GM12878 (cell line): Measurements from ENCODE around the gene RALGPS1. TPM values are rescaled to one million over a fixed set of nuclear protein-coding genes. Genes with fewer than 3 reads are reported as not detected.

Experiments
- ATAC-seq: fragments of 200-7000 bp; cut with Tn5 transposase; 3 replicates; pipeline ENCODE4 v1.9.1; 2020; ENCODE audit warnings: mild to moderate bottlenecking, moderate library complexity
- BruUV-seq: library from RNA; stranded (reverse); fragments of 400-500 nt; replicated peaks from 2 replicates; lab custom pipeline; 2021; lab: Mats Ljungman, UMichigan
- CTCF ChIA-PET: fragments of 300-600 bp; sonication (Branson Sonifier 250); formaldehyde crosslinking; extraction: SDS; loops from one replicate; lab custom pipeline; 2021; ENCODE audit warnings: inconsistent platforms; lab: Yijun Ruan, JAX
- POLR2A ChIA-PET: fragments of 350-600 bp; formaldehyde crosslinking; extraction: SDS; loops from one replicate; lab custom pipeline; 2021; ENCODE audit warnings: inconsistent platforms; lab: Charles Lee
- RAD21 ChIA-PET: fragments of 300-600 bp; sonication (Branson Sonifier 250); formaldehyde crosslinking; loops from one replicate; lab custom pipeline; 2023; ENCODE audit warnings: antibody characterized with exemption; ENCODE audit not compliant: unreplicated experiment; lab: Charles Lee
- SMC1A ChIA-PET: fragments of 300-600 bp; sonication (Branson Sonifier 250); formaldehyde crosslinking; loops from one replicate; lab custom pipeline; 2023; ENCODE audit not compliant: unreplicated experiment, uncharacterized antibody; lab: Charles Lee
- DNase-seq: peaks from one replicate; pipeline ENCODE4 v3.0.0-alpha.2; 2011; ENCODE audit warnings: low read depth, low spot score
- FAIRE-seq: peaks from 3 replicates; lab custom pipeline; 2011; peaks lifted over from hg19 to GRCh38; lab: Jason Lieb, UNC
- H2AFZ ChIP-seq: 2 replicates; pipeline ENCODE4 v1.6.0; 2011; ENCODE audit warnings: low read depth, low read length, control low read depth; ENCODE audit not compliant: control insufficient read depth
- H3K27ac ChIP-seq: 2 replicates; pipeline ENCODE4 v1.5.1; 2011; ENCODE audit warnings: control low read depth; ENCODE audit not compliant: control insufficient read depth, insufficient read depth
- H3K27me3 ChIP-seq, 2 experiments: replicated peaks in 1 of 2; 2 replicates each; pipeline versions ENCODE4 v1.6.0 to v1.6.1; 2011; ENCODE audit warnings: low read length in 1 of 2; ENCODE audit not compliant: control insufficient read depth in 2 of 2, insufficient read depth in 2 of 2
- H3K36me3 ChIP-seq, 2 experiments: 2 replicates each; pipeline ENCODE4 v1.5.1; 2011; ENCODE audit warnings: low read length in 1 of 2; ENCODE audit not compliant: control insufficient read depth in 2 of 2, insufficient read depth in 2 of 2
- H3K4me1 ChIP-seq: 2 replicates; pipeline ENCODE4 v1.6.1; 2011; ENCODE audit warnings: mild to moderate bottlenecking, low read length, moderate library complexity, mixed read lengths; ENCODE audit not compliant: control insufficient read depth, insufficient read depth
- H3K4me2 ChIP-seq: 2 replicates; pipeline ENCODE4 v1.6.0; 2011; ENCODE audit warnings: control low read depth; ENCODE audit not compliant: control insufficient read depth, insufficient read depth
- H3K4me3 ChIP-seq: fragments of 200-600 bp; sonication (generic); 2 replicates; pipeline ENCODE4 v1.5.1; 2016
- H3K79me2 ChIP-seq: 2 replicates; pipeline ENCODE4 v1.6.0; 2011; ENCODE audit warnings: low read length; ENCODE audit not compliant: control insufficient read depth, insufficient read depth
- H3K9ac ChIP-seq: 2 replicates; pipeline ENCODE4 v1.8.0; 2011; ENCODE audit warnings: low read length, control low read depth, mixed read lengths; ENCODE audit not compliant: control insufficient read depth, insufficient read depth
- H3K9me3 ChIP-seq: replicated peaks from 3 replicates; pipeline ENCODE4 v1.5.1; 2011; ENCODE audit warnings: mild to moderate bottlenecking, low read length; ENCODE audit not compliant: control insufficient read depth, insufficient read depth
- H4K20me1 ChIP-seq: 2 replicates; pipeline ENCODE4 v1.6.0; 2011; ENCODE audit not compliant: control insufficient read depth, insufficient read depth
- ASH2L ChIP-seq: fragments of 300-600, 200-600 bp; sonication (generic); IDR thresholded peaks from 2 replicates; pipeline ENCODE4 v1.6.1; 2017; ENCODE audit warnings: low read depth, mild to moderate bottlenecking, borderline replicate concordance
- CBX3 ChIP-seq: fragments of 200-600 bp; sonication (generic); IDR thresholded peaks from 2 replicates; pipeline ENCODE4 v1.6.1; 2016; ENCODE audit warnings: low read depth, borderline replicate concordance
- CHD2 ChIP-seq: IDR thresholded peaks from 2 replicates; pipeline ENCODE4 v1.6.1; 2011; ENCODE audit warnings: low read depth, low read length, improper control_type of control experiment, borderline replicate concordance
- E2F4 ChIP-seq: IDR thresholded peaks from 2 replicates; pipeline ENCODE4 v1.6.1; 2012; ENCODE audit warnings: low read depth, low read length, improper control_type of control experiment
- GATAD2B ChIP-seq: fragments of 450-650 bp; conservative IDR thresholded peaks from 2 replicates; pipeline ENCODE4 v1.6.1; 2017; ENCODE audit warnings: low read depth, mild to moderate bottlenecking, moderate library complexity
- MYB ChIP-seq: fragments of 150-350 bp; IDR thresholded peaks from 2 replicates; pipeline ENCODE4 v1.6.1; 2014; ENCODE audit warnings: mild to moderate bottlenecking, low read depth, low read length, borderline replicate concordance
- PBX3 ChIP-seq: IDR thresholded peaks from 2 replicates; pipeline ENCODE4 v1.6.1; 2011; ENCODE audit warnings: mild to moderate bottlenecking, low read depth, low read length, moderate library complexity; ENCODE audit not compliant: insufficient replicate concordance
- RBBP5 ChIP-seq: fragments of 200-600 bp; sonication (generic); conservative IDR thresholded peaks from 2 replicates; pipeline ENCODE4 v1.6.1; 2016
- SMC3 ChIP-seq: IDR thresholded peaks from 2 replicates; pipeline ENCODE4 v1.6.1; 2011; ENCODE audit warnings: low read length, improper control_type of control experiment, borderline replicate concordance
- SPI1 ChIP-seq: IDR thresholded peaks from 2 replicates; pipeline ENCODE4 v1.6.1; 2011; ENCODE audit warnings: low read depth, mild to moderate bottlenecking, low read length, moderate library complexity, borderline replicate concordance; ENCODE audit not compliant: insufficient read depth
- ZBTB40 ChIP-seq: fragments of 450-650 bp; IDR thresholded peaks from 2 replicates; pipeline ENCODE4 v1.6.1; 2016; ENCODE audit warnings: mild to moderate bottlenecking, moderate library complexity, borderline replicate concordance
- WGBS: methylation state at CpG from one replicate; pipeline ENCODE4 v1.1.6; 2016; ENCODE audit warnings: low lambda C conversion rate; ENCODE audit not compliant: insufficient replicate concordance, insufficient coverage; ENCODE audit errors: missing lambda C conversion rate; 5-methylcytosine and 5-hydroxymethylcytosine counted together
- in situ Hi-C: fragments of 300-500 bp; cut with MboI; formaldehyde crosslinking; loops from 9 replicates; pipeline ENCODE4 v1.14.3; 2018; ENCODE audit warnings: mixed read lengths
- intact Hi-C: fragments of 100-400 bp; cut with micrococcal nuclease; formaldehyde crosslinking; loops from one replicate; pipeline ENCODE4 v1.14.2; 2022; ENCODE audit not compliant: unreplicated experiment
- polyA plus RNA-seq, 11 experiments: library from polyadenylated mRNA; depleted of rRNA in 4 of 11; unstranded in 6 of 11; stranded (reverse) in 5 of 11; fragments of >200 nt; fragmentation: Nextera tagmentation in 4 of 11; fragmentation: Illumina TruSeq in 1 of 11; extraction: Ambion mirVana in 4 of 11; extraction: Trizol in 1 of 11; gene quantifications; 1 replicate in 1 of 11; 2 replicates in 10 of 11; pipeline versions ENCODE4 v1.2.1 to v1.2.3, GENCODE V29; 2011 to 2016; ENCODE audit warnings: inconsistent platforms in 2 of 11, missing spikeins in 2 of 11, low read depth in 1 of 11
- total RNA-seq, 4 experiments: library from RNA; depleted of rRNA in 3 of 4; stranded (reverse); fragments of >200 nt in 3 of 4; fragmentation: Illumina TruSeq in 1 of 4; extraction: Trizol in 1 of 4; gene quantifications; 2 replicates each; pipeline versions ENCODE4 v1.2.1 to v1.2.3, GENCODE V29; 2013 to 2021

The RALGPS1 gene
- total and polyA plus RNA-seq, 10 of the 15 experiments (the other 5 are each of a cell fraction or from before 2014, with no cell fraction given) = 0.13 to 5.6 (median 2.7) TPM

- intact Hi-C loops (no loop called here), in situ Hi-C loops (no loop called here)
- CTCF ChIA-PET = no interaction called here
- H2AFZ ChIP-seq = no peak overlapping the region
- 76% methylated on average over 7 of the region's 7 CpGs for WGBS
- no peaks in the 10 kb centered on the region for H3K79me2 ChIP-seq
- POLR2A ChIA-PET = no interaction called here
- SMC1A ChIA-PET = interaction anchor here (0.5 to 1.1 kb wide), 2 partner anchors 17 to 140 kb away, joined by 3 read pairs; no protein-coding TSS in a partner anchor
- RAD21 ChIA-PET = no interaction called here
- ATAC-seq (no peak), FAIRE-seq (no peak), DNase-seq (no peak)
- H4K20me1 ChIP-seq = no peaks in the 10 kb centered on the region
- no peak overlapping the region for H3K4me3 ChIP-seq
- no peak overlapping the region for H3K4me2 ChIP-seq
- no peaks in the 10 kb centered on the region for H3K36me3 ChIP-seq
- no peak for TF ChIP-seq ASH2L
- no peak for TF ChIP-seq ZBTB40
- no peak for TF ChIP-seq E2F4
- no peak for TF ChIP-seq SMC3
- TF ChIP-seq MYB = no peak
- TF ChIP-seq CHD2 = no peak
- no peak for TF ChIP-seq PBX3
- no peak for TF ChIP-seq SPI1
- TF ChIP-seq RBBP5 = no peak
- TF ChIP-seq CBX3 = no peak
- no peak for TF ChIP-seq GATAD2B
- BruUV-seq = no TSS peak
- no peak overlapping the region for H3K27ac ChIP-seq
- H3K9ac ChIP-seq = no peak overlapping the region
- H3K4me1 ChIP-seq = no peaks in the 10 kb centered on the region
- no peaks in the 10 kb centered on the region for H3K27me3 ChIP-seq
- H3K9me3 ChIP-seq = no peaks in the 10 kb centered on the region
Observed at GRCh38 chr9:127098916-127099553, 184.5 kb downstream of the RALGPS1 start.
